ENCODE measurements around the gene AGAP1. TPM values are rescaled to one million over a fixed set of nuclear protein-coding genes. Genes with fewer than 3 reads are reported as not detected.

Gene AGAP1
- total RNA-seq, 1 experiment from 2014 or later, result 25.8 TPM

DNA sequence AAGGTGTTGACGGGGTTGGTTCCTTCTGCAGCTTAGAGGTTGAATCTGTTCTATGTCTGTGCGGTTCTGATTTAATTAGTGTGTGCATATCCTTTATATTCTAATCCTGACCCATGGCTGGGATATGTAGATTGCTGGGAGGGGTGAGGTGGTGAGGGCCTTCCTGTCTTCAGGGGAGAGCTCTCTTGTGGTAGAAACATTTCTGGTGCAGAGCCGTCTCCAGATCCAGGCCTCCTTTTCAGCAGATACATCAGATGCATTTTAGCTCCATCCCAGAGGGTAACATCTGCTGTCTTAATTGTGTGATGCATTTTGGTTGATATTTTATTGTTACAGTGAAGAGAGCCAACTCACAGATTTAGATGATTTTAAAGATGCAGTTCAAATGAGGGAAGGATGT, 227.8 kb downstream of the AGAP1 start:
- Histone ChIP-seq H3T11ph (ENCODE audit: low read length) (no peak overlapping the region), H3K14ac (ENCODE audit: insufficient read depth, low read length) (no peak overlapping the region), H4K8ac (replicated peaks; ENCODE audit: insufficient read length, low read depth, low read length) (no peak overlapping the region), H3K4ac (ENCODE audit: low read depth, low read length) (no peak overlapping the region), H3K18ac (ENCODE audit: insufficient read length, low read depth, low read length) (no peak overlapping the region), H2BK15ac (ENCODE audit: low read depth, low read length) (no peak overlapping the region), H4K20me1 (ENCODE audit: control insufficient read depth, insufficient read depth, insufficient read length) (no peaks in the 10 kb centered on the region), H4K91ac (ENCODE audit: insufficient read length, low read depth, low read length) (no peak overlapping the region), H3K27ac (ENCODE audit: insufficient read length, low read depth, low read length) (no peak overlapping the region), H3K79me2 (ENCODE audit: insufficient read depth, low read length) (no peaks in the 10 kb centered on the region), H3K4me2 (ENCODE audit: insufficient read depth, insufficient read length, low read length) (no peak overlapping the region), H3K9ac (ENCODE audit: extremely low read depth, insufficient read length, low read length) (no peak overlapping the region), H2BK12ac (ENCODE audit: insufficient read length, low read depth, low read length) (no peak overlapping the region), H4K5ac (ENCODE audit: insufficient read length, low read depth, low read length) (no peak overlapping the region), H3K27me3 (ENCODE audit: insufficient read depth, low read length) (no peaks in the 10 kb centered on the region), H2BK20ac (ENCODE audit: low read depth, low read length, poor library complexity, severe bottlenecking) (no peak overlapping the region), H2AFZ (ENCODE audit: low read length) (no peak overlapping the region), H2BK120ac (ENCODE audit: low read depth, low read length, poor library complexity, severe bottlenecking) (no peak overlapping the region), H3K23me2 (ENCODE audit: insufficient read length, low read depth, low read length, poor library complexity, severe bottlenecking) (no peaks in the 10 kb centered on the region), H3K4me1 (ENCODE audit: insufficient read depth, low read length) (no peaks in the 10 kb centered on the region), H3K9me3 (ENCODE audit: control insufficient read depth, low read depth, low read length) (no peaks in the 10 kb centered on the region), H3K79me1 (ENCODE audit: insufficient read depth, low read depth, low read length, poor library complexity, severe bottlenecking) (no peaks in the 10 kb centered on the region), H3K56ac (ENCODE audit: insufficient read length, low read depth, low read length) (no peak overlapping the region), H2BK5ac (ENCODE audit: insufficient read length, low read length) (no peak overlapping the region), H3K23ac (ENCODE audit: insufficient read length, low read depth, low read length) (no peak overlapping the region), H2AK5ac (ENCODE audit: insufficient read length, low read length) (no peak overlapping the region)
- no peaks in the 10 kb centered on the region; the same call in 1 of the 2 replicates for H3K27me3 Mint-ChIP-seq (ENCODE audit: low read depth)
- TF ChIP-seq, protein P1, sequence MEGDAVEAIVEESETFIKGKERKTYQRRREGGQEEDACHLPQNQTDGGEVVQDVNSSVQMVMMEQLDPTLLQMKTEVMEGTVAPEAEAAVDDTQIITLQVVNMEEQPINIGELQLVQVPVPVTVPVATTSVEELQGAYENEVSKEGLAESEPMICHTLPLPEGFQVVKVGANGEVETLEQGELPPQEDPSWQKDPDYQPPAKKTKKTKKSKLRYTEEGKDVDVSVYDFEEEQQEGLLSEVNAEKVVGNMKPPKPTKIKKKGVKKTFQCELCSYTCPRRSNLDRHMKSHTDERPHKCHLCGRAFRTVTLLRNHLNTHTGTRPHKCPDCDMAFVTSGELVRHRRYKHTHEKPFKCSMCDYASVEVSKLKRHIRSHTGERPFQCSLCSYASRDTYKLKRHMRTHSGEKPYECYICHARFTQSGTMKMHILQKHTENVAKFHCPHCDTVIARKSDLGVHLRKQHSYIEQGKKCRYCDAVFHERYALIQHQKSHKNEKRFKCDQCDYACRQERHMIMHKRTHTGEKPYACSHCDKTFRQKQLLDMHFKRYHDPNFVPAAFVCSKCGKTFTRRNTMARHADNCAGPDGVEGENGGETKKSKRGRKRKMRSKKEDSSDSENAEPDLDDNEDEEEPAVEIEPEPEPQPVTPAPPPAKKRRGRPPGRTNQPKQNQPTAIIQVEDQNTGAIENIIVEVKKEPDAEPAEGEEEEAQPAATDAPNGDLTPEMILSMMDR (conservative IDR thresholded peaks at IDR 0.05), result no peak
- no peak overlapping the region for H3K4me3 Mint-ChIP-seq
- no peak for DNase-seq
- H3K27ac Mint-ChIP-seq, result no peak overlapping the region; a peak in 1 of 7 replicates
- WGBS (ENCODE audit: extremely low coverage, insufficient read length, low lambda C conversion rate), result no CpG with 5 or more reads among the region's 3 CpGs
- no peaks in the 10 kb centered on the region for H3K9me3 Mint-ChIP-seq
- peaks cover 10 to 28% (median 21%) of the 10 kb centered on the region in 3 experiments; a peak in 5 of 7 replicates for H3K36me3 Mint-ChIP-seq (ENCODE audit: insufficient read depth in 1 of 3, low read depth in 3 of 3)
- peaks cover 2 to 6% of the 10 kb centered on the region in 2 experiments; a peak in 1 of 4 replicates for H3K4me1 Mint-ChIP-seq

Measured in H9 (cell line).